Breast epithelium (tissue), 3 donors: ENCODE results near the gene NUDT14.

Experiments
- POLR2A ChIP-seq: fragments of 450-650 bp; IDR thresholded peaks from one replicate; pipeline ENCODE4 v1.6.1; 2016; ENCODE audit warnings: antibody characterized with exemption, mild to moderate bottlenecking, moderate library complexity
- POLR2AphosphoS5 ChIP-seq, 3 donors: sonication (generic); formaldehyde crosslinking; IDR thresholded peaks; one replicate each; pipeline ENCODE4 v1.6.1; 2017; ENCODE audit warnings: antibody characterized with exemption in 3 of 3
- TF ChIP-seq, protein P1 (sequence below), 3 donors: fragments of 450-650 bp; IDR thresholded peaks; one replicate each; pipeline ENCODE4 v1.5.1; 2016 to 2017; ENCODE audit warnings: antibody characterized with exemption in 3 of 3, mild to moderate bottlenecking in 3 of 3, moderate library complexity in 3 of 3

DNA sequence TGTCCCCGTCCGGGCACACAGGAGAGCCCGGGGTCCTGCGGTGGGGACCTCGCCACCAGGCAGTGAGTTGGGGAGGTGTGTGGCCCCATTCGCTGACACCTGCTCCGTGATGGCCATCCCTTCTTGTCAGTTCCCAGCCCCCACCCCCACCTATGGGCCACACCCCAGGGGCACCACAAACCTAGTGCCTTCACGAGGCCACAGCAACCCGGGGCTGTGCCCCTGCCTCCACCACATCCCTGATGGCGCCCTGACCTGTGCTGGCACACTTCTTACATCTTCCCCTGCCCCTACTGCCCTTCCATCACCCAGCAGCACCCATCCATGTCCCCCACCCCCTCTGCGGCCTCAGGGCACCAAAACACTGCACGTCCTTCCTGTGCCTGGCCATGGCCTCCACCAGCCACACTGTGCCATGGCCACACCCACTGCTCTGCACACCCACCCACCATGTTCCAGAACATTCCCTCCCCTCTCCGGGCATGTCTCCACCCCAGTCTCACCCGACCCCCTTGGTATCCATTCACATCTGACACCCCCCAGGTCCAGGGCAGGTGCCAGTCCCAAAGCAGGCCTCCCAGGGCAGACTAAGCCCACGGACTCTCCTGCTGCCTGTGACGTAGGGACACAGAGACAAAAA lies 37.0 kb downstream of the NUDT14 start:
- TF ChIP-seq, protein P1, sequence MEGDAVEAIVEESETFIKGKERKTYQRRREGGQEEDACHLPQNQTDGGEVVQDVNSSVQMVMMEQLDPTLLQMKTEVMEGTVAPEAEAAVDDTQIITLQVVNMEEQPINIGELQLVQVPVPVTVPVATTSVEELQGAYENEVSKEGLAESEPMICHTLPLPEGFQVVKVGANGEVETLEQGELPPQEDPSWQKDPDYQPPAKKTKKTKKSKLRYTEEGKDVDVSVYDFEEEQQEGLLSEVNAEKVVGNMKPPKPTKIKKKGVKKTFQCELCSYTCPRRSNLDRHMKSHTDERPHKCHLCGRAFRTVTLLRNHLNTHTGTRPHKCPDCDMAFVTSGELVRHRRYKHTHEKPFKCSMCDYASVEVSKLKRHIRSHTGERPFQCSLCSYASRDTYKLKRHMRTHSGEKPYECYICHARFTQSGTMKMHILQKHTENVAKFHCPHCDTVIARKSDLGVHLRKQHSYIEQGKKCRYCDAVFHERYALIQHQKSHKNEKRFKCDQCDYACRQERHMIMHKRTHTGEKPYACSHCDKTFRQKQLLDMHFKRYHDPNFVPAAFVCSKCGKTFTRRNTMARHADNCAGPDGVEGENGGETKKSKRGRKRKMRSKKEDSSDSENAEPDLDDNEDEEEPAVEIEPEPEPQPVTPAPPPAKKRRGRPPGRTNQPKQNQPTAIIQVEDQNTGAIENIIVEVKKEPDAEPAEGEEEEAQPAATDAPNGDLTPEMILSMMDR (IDR thresholded peaks at IDR 0.05): no peak
- TF ChIP-seq POLR2AphosphoS5 (IDR thresholded peaks at IDR 0.05): no peak
- TF ChIP-seq POLR2A: no peak
